Brain pericyte (primary cell): ENCODE data around the gene MTF1.
A peak's percentile ranks its signal among the peaks of the same experiment; 100 is the strongest.
"Not testable (repeated sequence)": the region's sequence is repeated elsewhere in the genome, so short reads cannot be mapped to it uniquely, and the experiment has no call there.

Source experiments
- DNase-seq: peaks from one replicate; pipeline ENCODE4 v3.0.0-alpha.2; 2012; ENCODE audit warnings: low read depth, low spot score

MTF1 gene

GRCh38 chr1:37859507-37860345 is at the start of gene MTF1:
MTF1 (minus strand) TSS chr1:37859592; CDS start chr1:37857658, 1,934 bp downstream.
- DNase-seq: peak; percentile 85

GRCh38 chr1:37908531-37908930 is 49.1 kb upstream of the MTF1 start:
- DNase-seq: not testable (repeated sequence)

GRCh38 chr1:37907416-37908125 is 48.2 kb upstream of the MTF1 start:
- DNase-seq: not testable (repeated sequence)

GRCh38 chr1:37906591-37906990 is 47.2 kb upstream of the MTF1 start:
- not testable (repeated sequence) for DNase-seq

GRCh38 chr1:37905727-37906126 is 46.3 kb upstream of the MTF1 start:
- no peak for DNase-seq

- not testable (repeated sequence) for DNase-seq
These were observed 44.5 kb upstream of the MTF1 start for GRCh38 chr1:37903921-37904320.

GRCh38 chr1:37902983-37903382 is 43.6 kb upstream of the MTF1 start:
- DNase-seq: no peak

- DNase-seq: no peak
These were observed 42.5 kb upstream of the MTF1 start for GRCh38 chr1:37901893-37902225.

- no peak for DNase-seq
These were observed 42.0 kb upstream of the MTF1 start for GRCh38 chr1:37901191-37901892.

- not testable (repeated sequence) for DNase-seq
These were observed 38.2 kb upstream of the MTF1 start for GRCh38 chr1:37897563-37897962.

GRCh38 chr1:37893673-37894072 is 34.3 kb upstream of the MTF1 start:
- no peak for DNase-seq

- no peak for DNase-seq
These were observed 33.0 kb upstream of the MTF1 start for GRCh38 chr1:37892151-37893047.

GRCh38 chr1:37890378-37891014 is 31.1 kb upstream of the MTF1 start:
- no peak for DNase-seq

- DNase-seq: no peak
These were observed 28.8 kb upstream of the MTF1 start for GRCh38 chr1:37888022-37888700.

- no peak for DNase-seq
These were observed 24.8 kb upstream of the MTF1 start for GRCh38 chr1:37884145-37884544.

- DNase-seq: no peak
These were observed 24.3 kb upstream of the MTF1 start for GRCh38 chr1:37883671-37884070.

GRCh38 chr1:37879865-37880264 is 20.5 kb upstream of the MTF1 start:
- no peak for DNase-seq

- DNase-seq: no peak
These were observed 18.7 kb upstream of the MTF1 start for GRCh38 chr1:37878071-37878470.

- no peak for DNase-seq
These were observed 16.4 kb upstream of the MTF1 start for GRCh38 chr1:37875833-37876232.

GRCh38 chr1:37872692-37873091 is 13.3 kb upstream of the MTF1 start:
- no peak for DNase-seq
